Measurements from ENCODE around the gene DSTYK. TPM values are rescaled to one million over a fixed set of nuclear protein-coding genes. Genes with fewer than 3 reads are reported as not detected.

The DSTYK gene
- total RNA-seq, 1 donor from 2014 or later: 11.0 TPM

DNA sequence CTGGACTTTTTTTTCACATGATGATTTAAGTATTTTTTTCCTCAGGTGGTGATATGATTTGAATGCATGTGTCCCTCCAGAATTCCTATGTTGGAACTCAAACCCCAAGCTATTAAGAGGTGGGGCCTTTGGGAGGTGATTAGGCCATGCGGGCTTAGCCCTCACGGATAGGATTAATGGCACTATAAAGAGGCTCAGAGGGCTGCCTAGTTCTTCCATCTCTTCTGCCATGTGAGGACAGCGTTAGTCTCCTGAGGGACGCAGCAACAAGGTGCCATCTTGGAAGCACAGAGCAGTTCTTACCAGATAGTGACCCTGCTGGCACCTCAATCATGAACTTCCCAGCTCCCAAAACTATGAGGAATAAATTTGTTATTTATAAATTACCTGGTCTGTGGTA lies 71.4 kb downstream of the DSTYK start:
- H3K4me3 Mint-ChIP-seq (ENCODE audit: low read depth): no peak overlapping the region
- H3K27ac Mint-ChIP-seq: no peak overlapping the region
- H3K9me3 Mint-ChIP-seq (ENCODE audit: low read depth): peaks cover 5% of the 10 kb centered on the region
- peaks cover 5% of the 10 kb centered on the region for H3K4me1 Mint-ChIP-seq (ENCODE audit: low read depth)
- peaks cover 1% of the 10 kb centered on the region for H3K36me3 Mint-ChIP-seq (ENCODE audit: insufficient read depth)
- no peak for DNase-seq (ENCODE audit: low spot score, unreplicated experiment)
- TF ChIP-seq CTCF (IDR thresholded peaks at IDR 0.05; ENCODE audit: unreplicated experiment): no peak
- no peaks in the 10 kb centered on the region for H3K27me3 Mint-ChIP-seq

DNA sequence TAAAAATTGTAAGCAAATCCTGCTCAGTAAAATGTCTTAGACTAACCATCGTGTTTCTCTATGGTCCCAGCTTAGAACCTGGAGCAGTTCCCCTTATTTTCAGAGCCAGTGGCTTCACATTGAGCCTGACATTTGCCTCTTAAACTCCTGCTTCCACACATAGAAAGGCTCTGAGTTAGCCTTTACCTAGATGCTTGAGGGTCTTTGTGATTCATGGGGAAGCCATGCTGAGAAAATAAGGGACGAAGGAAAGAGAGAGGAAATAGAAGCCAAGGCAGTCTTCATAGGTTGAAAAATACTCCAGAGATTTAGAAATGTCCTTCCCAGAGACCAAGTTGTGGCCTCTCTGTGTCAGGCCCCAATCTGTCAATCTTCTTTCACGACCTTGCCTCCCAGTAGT lies 73.6 kb downstream of the DSTYK start:
- H3K9me3 Mint-ChIP-seq (ENCODE audit: low read depth): peaks cover 5% of the 10 kb centered on the region
- no peak overlapping the region for H3K4me3 Mint-ChIP-seq (ENCODE audit: low read depth)
- no peaks in the 10 kb centered on the region for H3K27me3 Mint-ChIP-seq
- H3K4me1 Mint-ChIP-seq (ENCODE audit: low read depth): no peaks in the 10 kb centered on the region
- TF ChIP-seq CTCF (IDR thresholded peaks at IDR 0.05; ENCODE audit: unreplicated experiment): no peak
- no peak overlapping the region for H3K27ac Mint-ChIP-seq
- DNase-seq (ENCODE audit: low spot score, unreplicated experiment): no peak
- no peaks in the 10 kb centered on the region for H3K36me3 Mint-ChIP-seq (ENCODE audit: insufficient read depth)

- Mint-ChIP-seq H3K36me3 (ENCODE audit: insufficient read depth) (no peaks in the 10 kb centered on the region), H3K9me3 (ENCODE audit: low read depth) (no peaks in the 10 kb centered on the region), H3K27me3 (no peaks in the 10 kb centered on the region), H3K4me3 (ENCODE audit: low read depth) (no peak overlapping the region), H3K4me1 (ENCODE audit: low read depth) (no peaks in the 10 kb centered on the region), H3K27ac (no peak overlapping the region)
- DNase-seq (ENCODE audit: low spot score, unreplicated experiment): no peak
- no peak for TF ChIP-seq CTCF (IDR thresholded peaks at IDR 0.05; ENCODE audit: unreplicated experiment)
Observed at GRCh38 chr1:205133287-205133686, 78.2 kb downstream of the DSTYK start.

DNA sequence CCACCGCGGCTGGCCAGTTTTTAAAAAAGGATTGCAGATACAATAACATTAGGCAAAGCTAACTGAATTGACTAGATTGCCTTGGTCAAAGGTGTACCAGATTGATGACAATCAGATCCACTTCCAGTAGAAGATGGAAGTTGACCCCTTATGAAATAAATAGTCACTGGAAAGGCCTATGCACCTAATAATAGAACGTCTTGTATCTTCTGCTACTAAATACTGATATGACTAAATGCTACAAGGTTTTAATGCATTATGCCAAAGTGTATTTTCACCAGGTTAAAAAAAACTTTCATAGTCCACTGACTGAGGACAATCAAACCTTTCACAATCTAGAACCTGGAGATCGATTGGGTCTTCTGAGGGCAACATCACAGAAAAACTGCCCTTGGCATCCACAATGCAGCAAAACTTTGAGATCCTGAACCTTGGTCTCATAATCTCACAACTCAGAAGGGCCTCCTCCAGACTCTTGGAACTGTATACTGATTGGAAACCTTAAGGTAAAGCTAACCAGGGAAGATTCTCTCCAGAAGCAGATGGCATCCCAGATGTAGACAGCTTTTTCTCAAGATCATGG lies 82.0 kb downstream of the DSTYK start:
- no peak for TF ChIP-seq CTCF (IDR thresholded peaks at IDR 0.05; ENCODE audit: unreplicated experiment)
- Mint-ChIP-seq H3K9me3 (ENCODE audit: low read depth) (no peaks in the 10 kb centered on the region), H3K4me3 (ENCODE audit: low read depth) (no peak overlapping the region), H3K27me3 (no peaks in the 10 kb centered on the region), H3K36me3 (ENCODE audit: insufficient read depth) (no peaks in the 10 kb centered on the region), H3K4me1 (ENCODE audit: low read depth) (no peaks in the 10 kb centered on the region), H3K27ac (no peak overlapping the region)
- DNase-seq (ENCODE audit: low spot score, unreplicated experiment): no peak

- H3K4me3 Mint-ChIP-seq (ENCODE audit: low read depth): no peak overlapping the region
- no peak for TF ChIP-seq CTCF (IDR thresholded peaks at IDR 0.05; ENCODE audit: unreplicated experiment)
- no peaks in the 10 kb centered on the region for H3K4me1 Mint-ChIP-seq (ENCODE audit: low read depth)
- H3K9me3 Mint-ChIP-seq (ENCODE audit: low read depth): no peaks in the 10 kb centered on the region
- DNase-seq (ENCODE audit: low spot score, unreplicated experiment): no peak
- H3K27me3 Mint-ChIP-seq: no peaks in the 10 kb centered on the region
- H3K27ac Mint-ChIP-seq: no peak overlapping the region
- H3K36me3 Mint-ChIP-seq (ENCODE audit: insufficient read depth): no peaks in the 10 kb centered on the region
Observed at GRCh38 chr1:205128050-205128449, 83.5 kb downstream of the DSTYK start.
